Measurements from ENCODE around the gene USP3. TPM values are rescaled to one million over a fixed set of nuclear protein-coding genes. Genes with fewer than 3 reads are reported as not detected.

Gene USP3
- total and polyA plus RNA-seq, 10 of the 15 experiments (the other 5 are each of a cell fraction or from before 2014, with no cell fraction given), result 23.8 to 64.5 (median 50.3) TPM

DNA sequence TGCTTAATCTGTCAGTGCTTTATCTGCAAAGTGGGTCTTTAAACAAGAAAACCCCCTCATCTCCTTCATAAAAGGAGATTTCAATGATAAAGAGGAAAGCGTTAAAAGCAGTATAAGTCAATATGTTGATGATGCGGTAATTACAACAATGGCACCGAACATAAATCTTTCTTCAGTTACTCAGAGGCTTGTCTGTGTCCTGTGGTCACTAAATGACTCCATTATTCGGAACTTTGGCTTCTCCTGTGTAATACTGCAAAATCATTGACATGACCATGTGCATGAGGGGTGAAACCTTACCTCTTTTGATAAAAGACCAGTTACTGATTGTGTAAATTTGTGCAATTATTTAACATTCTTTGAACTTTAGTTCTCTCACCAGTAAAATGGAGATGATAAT is 4.8 kb upstream of the USP3 start:
- SMC1A ChIA-PET (ENCODE audit: uncharacterized antibody, unreplicated experiment), result interaction anchor here (7.2 kb wide), 1 partner anchor 17 kb away, joined by 104 read pairs; no protein-coding TSS in a partner anchor
- H4K20me1 ChIP-seq (ENCODE audit: control insufficient read depth, insufficient read depth), result no peaks in the 10 kb centered on the region
- H3K27me3 ChIP-seq (replicated peaks in 1 of 2; ENCODE audit: control insufficient read depth in 2 of 2, insufficient read depth in 2 of 2, low read length in 1 of 2), result no peaks in the 10 kb centered on the region
- H3K27ac ChIP-seq (ENCODE audit: control insufficient read depth, insufficient read depth), result no peak overlapping the region
- H3K4me2 ChIP-seq (ENCODE audit: control insufficient read depth, insufficient read depth), result no peak overlapping the region
- BruUV-seq (replicated peaks), result no TSS peak
- H3K9me3 ChIP-seq (replicated peaks; ENCODE audit: control insufficient read depth, insufficient read depth, low read length), result no peaks in the 10 kb centered on the region; the same call in 2 of the 3 replicates
- DNase-seq (ENCODE audit: low read depth, low spot score) (no peak), FAIRE-seq (no peak), ATAC-seq (no peak)
- intact Hi-C loops (cut with micrococcal nuclease; ENCODE audit: unreplicated experiment) (loop anchor here (10.0 kb wide), 3 partner anchors 305 to 595 kb away; partner anchors contain the start of genes CIAO2A and SNX1), in situ Hi-C loops (cut with MboI) (loop anchor here (25.0 kb wide), 1 partner anchor 1388 kb away; no protein-coding TSS in a partner anchor)
- peaks cover 21% of the 10 kb centered on the region for H3K79me2 ChIP-seq (ENCODE audit: control insufficient read depth, insufficient read depth, low read length)
- no peaks in the 10 kb centered on the region for H3K36me3 ChIP-seq (ENCODE audit: control insufficient read depth in 2 of 2, insufficient read depth in 2 of 2, low read length in 1 of 2)
- H3K9ac ChIP-seq (ENCODE audit: control insufficient read depth, insufficient read depth, low read length), result no peak overlapping the region
- RAD21 ChIA-PET (ENCODE audit: unreplicated experiment), result no interaction called here
- no peak overlapping the region for H2AFZ ChIP-seq (ENCODE audit: control insufficient read depth, low read depth, low read length)
- no peak for TF ChIP-seq POU2F2 (IDR thresholded peaks at IDR 0.05; ENCODE audit: borderline replicate concordance, low read depth, low read length)
- no peak for TF ChIP-seq CBX3 (IDR thresholded peaks at IDR 0.05; ENCODE audit: borderline replicate concordance, low read depth)
- no peak for TF ChIP-seq MEF2B (IDR thresholded peaks at IDR 0.05; ENCODE audit: partially characterized antibody, poor library complexity, severe bottlenecking)
- no peak for TF ChIP-seq ZSCAN29 (IDR thresholded peaks at IDR 0.05)
- TF ChIP-seq TAF1 (IDR thresholded peaks at IDR 0.05; ENCODE audit: borderline replicate concordance, low read depth, low read length), result no peak
- no peak for TF ChIP-seq SMARCA5 (IDR thresholded peaks at IDR 0.05)
- no peak for TF ChIP-seq DPF2 (IDR thresholded peaks at IDR 0.05)
- TF ChIP-seq, protein P1, sequence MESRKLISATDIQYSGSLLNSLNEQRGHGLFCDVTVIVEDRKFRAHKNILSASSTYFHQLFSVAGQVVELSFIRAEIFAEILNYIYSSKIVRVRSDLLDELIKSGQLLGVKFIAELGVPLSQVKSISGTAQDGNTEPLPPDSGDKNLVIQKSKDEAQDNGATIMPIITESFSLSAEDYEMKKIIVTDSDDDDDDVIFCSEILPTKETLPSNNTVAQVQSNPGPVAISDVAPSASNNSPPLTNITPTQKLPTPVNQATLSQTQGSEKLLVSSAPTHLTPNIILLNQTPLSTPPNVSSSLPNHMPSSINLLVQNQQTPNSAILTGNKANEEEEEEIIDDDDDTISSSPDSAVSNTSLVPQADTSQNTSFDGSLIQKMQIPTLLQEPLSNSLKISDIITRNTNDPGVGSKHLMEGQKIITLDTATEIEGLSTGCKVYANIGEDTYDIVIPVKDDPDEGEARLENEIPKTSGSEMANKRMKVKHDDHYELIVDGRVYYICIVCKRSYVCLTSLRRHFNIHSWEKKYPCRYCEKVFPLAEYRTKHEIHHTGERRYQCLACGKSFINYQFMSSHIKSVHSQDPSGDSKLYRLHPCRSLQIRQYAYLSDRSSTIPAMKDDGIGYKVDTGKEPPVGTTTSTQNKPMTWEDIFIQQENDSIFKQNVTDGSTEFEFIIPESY (IDR thresholded peaks at IDR 0.05), result no peak
- no peak for TF ChIP-seq SIN3A (IDR thresholded peaks at IDR 0.05; ENCODE audit: low read depth, low read length)
- TF ChIP-seq CHD1 (IDR thresholded peaks at IDR 0.05; ENCODE audit: low read depth, low read length), result no peak
- no peak for TF ChIP-seq FOXK2 (IDR thresholded peaks at IDR 0.05)
- TF ChIP-seq RFX5 (IDR thresholded peaks at IDR 0.05; ENCODE audit: low read depth, low read length), result no peak
- no peak for TF ChIP-seq POLR2A (IDR thresholded peaks at IDR 0.05; ENCODE audit: low read depth, low read length)
- no peak for TF ChIP-seq SMAD5 (IDR thresholded peaks at IDR 0.05; ENCODE audit: low read depth)
- TF ChIP-seq CBX5 (IDR thresholded peaks at IDR 0.05; ENCODE audit: low read depth), result no peak
- TF ChIP-seq LARP7 (IDR thresholded peaks at IDR 0.05), result no peak
- no peak for TF ChIP-seq HDGF (IDR thresholded peaks at IDR 0.05)
- CTCF ChIA-PET, result interaction anchor here (5.0 to 5.8 kb wide), 2 partner anchors 16 to 33 kb away, joined by 34 to 47 read pairs; no protein-coding TSS in a partner anchor
- POLR2A ChIA-PET, result interaction anchor here (5.2 kb wide), 1 partner anchor 17 kb away, joined by 56 read pairs; no protein-coding TSS in a partner anchor
- no peak overlapping the region for H3K4me3 ChIP-seq
- 96% methylated on average over 4 of the region's 4 CpGs for WGBS (ENCODE audit: insufficient coverage, insufficient replicate concordance, low lambda C conversion rate, missing lambda C conversion rate)
- peaks cover 67% of the 10 kb centered on the region for H3K4me1 ChIP-seq (ENCODE audit: control insufficient read depth, insufficient read depth, low read length)
